HG03469 (cell line): ENCODE measurements around the gene TJP3.
"Not testable (repeated sequence)": the region's sequence is repeated elsewhere in the genome, so short reads cannot be mapped to it uniquely, and the experiment has no call there.

ENCODE experiments used
- ATAC-seq: cut with Tn5 transposase; IDR thresholded peaks from one replicate; pipeline ENCODE4 v1.9.1; 2021; ENCODE audit warnings: mild to moderate bottlenecking, moderate library complexity, moderate number of reproducible peaks; ENCODE audit not compliant: unreplicated experiment

Gene TJP3

GRCh38 chr19:3740431-3740830, 32.2 kb downstream of the TJP3 start:
- ATAC-seq: no peak

- ATAC-seq: no peak
These were observed 35.3 kb downstream of the TJP3 start for GRCh38 chr19:3743486-3743885.

GRCh38 chr19:3745363-3746045, 37.3 kb downstream of the TJP3 start:
- no peak for ATAC-seq

- ATAC-seq: no peak
These were observed 38.3 kb downstream of the TJP3 start for GRCh38 chr19:3746371-3747056.

GRCh38 chr19:3748965-3749364, 40.8 kb downstream of the TJP3 start:
- ATAC-seq: no peak

- ATAC-seq: no peak
These were observed 42.0 kb downstream of the TJP3 start for GRCh38 chr19:3750211-3750610.

- no peak for ATAC-seq
These were observed 43.1 kb downstream of the TJP3 start for GRCh38 chr19:3751236-3751635.

- ATAC-seq: no peak
These were observed 44.3 kb downstream of the TJP3 start for GRCh38 chr19:3752492-3752891.

- no peak for ATAC-seq
These were observed 45.6 kb downstream of the TJP3 start for GRCh38 chr19:3753631-3754410.

- not testable (repeated sequence) for ATAC-seq
These were observed 49.5 kb downstream of the TJP3 start for GRCh38 chr19:3757705-3758104.

GRCh38 chr19:3758297-3758696, 50.1 kb downstream of the TJP3 start:
- ATAC-seq: not testable (repeated sequence)

- ATAC-seq: no peak
These were observed 51.5 kb downstream of the TJP3 start for GRCh38 chr19:3759482-3760254.

- no peak for ATAC-seq
These were observed 52.7 kb downstream of the TJP3 start for GRCh38 chr19:3760871-3761361.

GRCh38 chr19:3761382-3762129, 53.4 kb downstream of the TJP3 start, which contains the start of gene APBA3:
APBA3 (minus strand) TSS chr19:3761692; CDS start chr19:3760264, 1,428 bp downstream.
- no peak for ATAC-seq

- no peak for ATAC-seq
These were observed 53.9 kb downstream of the TJP3 start for GRCh38 chr19:3762130-3762473.

GRCh38 chr19:3762501-3763459, 54.6 kb downstream of the TJP3 start, which contains the start of gene MRPL54:
MRPL54 (plus strand) TSS chr19:3762682; CDS start chr19:3762701, 19 bp downstream.
- peak; percentile 56 for ATAC-seq

- ATAC-seq: no peak
These were observed 56.9 kb downstream of the TJP3 start for GRCh38 chr19:3765121-3765520.

- ATAC-seq: not testable (repeated sequence)
These were observed 57.6 kb downstream of the TJP3 start for GRCh38 chr19:3765757-3766156.

GRCh38 chr19:3766520-3766919, 58.3 kb downstream of the TJP3 start:
- ATAC-seq: no peak
